Endothelial cell of umbilical vein (primary cell): ENCODE results near the gene SAMD10.

Experiments
- TF ChIP-seq, protein P1 (sequence below), 2 donors: IDR thresholded peaks; 1 replicate in 1 of 2; 2 replicates in 1 of 2; pipeline ENCODE4 v1.5.1; 2011; ENCODE audit warnings: low read length in 2 of 2, mild to moderate bottlenecking in 2 of 2, moderate library complexity in 2 of 2, control low read depth in 1 of 2, inconsistent platforms in 1 of 2, low read depth in 1 of 2; ENCODE audit not compliant: insufficient read depth in 1 of 2; ENCODE audit errors: extremely low read depth in 1 of 2
- TF ChIP-seq, protein P2 (sequence below): IDR thresholded peaks from 2 replicates; pipeline ENCODE4 v1.6.1; 2011; ENCODE audit not compliant: insufficient read depth, insufficient read length

DNA sequence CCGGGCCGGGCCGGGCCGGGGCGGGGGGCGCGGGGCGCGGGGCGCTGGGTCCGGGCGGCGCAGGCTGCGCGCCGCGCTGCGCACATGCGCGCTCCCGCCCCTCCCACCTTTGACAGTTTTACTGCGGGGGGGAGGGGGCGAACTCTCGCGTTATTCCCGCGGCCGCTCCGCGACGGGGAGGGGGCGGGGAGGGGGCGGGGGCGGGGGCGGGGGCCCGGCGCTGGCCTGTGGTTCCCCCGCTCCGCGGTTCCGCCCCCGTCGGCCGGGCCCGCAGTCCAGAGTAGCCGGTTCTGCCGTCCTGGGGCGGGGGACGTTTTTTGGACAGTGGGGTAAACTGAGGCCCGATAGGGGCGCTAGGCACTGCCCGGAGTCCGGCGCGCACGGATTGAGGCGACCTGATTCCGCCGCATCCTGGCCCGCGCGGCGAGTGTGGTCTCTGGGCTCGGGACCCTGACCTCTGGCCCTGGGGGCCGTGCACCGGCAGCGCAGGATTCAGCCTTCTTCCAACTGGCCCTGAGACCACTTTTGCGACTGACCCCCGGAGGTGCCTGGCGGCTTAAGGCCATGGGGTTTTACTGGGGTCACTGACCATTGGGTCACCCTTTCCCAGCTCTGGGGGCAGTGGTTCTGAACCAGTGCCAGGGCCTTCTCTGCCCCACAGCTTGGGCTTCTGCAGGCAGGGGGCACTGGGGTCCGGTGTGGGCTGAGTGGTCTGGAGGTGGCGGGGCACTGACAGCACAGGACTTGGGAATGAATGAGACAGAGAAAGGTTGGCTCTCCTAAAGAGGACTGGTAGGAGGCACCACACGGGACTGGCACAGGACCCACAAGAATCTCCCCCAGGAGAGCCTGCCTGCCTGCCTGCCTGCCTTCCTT is 9.4 kb downstream of the SAMD10 start, which contains the start of gene ZNF512B:
- TF ChIP-seq, protein P1, sequence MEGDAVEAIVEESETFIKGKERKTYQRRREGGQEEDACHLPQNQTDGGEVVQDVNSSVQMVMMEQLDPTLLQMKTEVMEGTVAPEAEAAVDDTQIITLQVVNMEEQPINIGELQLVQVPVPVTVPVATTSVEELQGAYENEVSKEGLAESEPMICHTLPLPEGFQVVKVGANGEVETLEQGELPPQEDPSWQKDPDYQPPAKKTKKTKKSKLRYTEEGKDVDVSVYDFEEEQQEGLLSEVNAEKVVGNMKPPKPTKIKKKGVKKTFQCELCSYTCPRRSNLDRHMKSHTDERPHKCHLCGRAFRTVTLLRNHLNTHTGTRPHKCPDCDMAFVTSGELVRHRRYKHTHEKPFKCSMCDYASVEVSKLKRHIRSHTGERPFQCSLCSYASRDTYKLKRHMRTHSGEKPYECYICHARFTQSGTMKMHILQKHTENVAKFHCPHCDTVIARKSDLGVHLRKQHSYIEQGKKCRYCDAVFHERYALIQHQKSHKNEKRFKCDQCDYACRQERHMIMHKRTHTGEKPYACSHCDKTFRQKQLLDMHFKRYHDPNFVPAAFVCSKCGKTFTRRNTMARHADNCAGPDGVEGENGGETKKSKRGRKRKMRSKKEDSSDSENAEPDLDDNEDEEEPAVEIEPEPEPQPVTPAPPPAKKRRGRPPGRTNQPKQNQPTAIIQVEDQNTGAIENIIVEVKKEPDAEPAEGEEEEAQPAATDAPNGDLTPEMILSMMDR (IDR thresholded peaks at IDR 0.05; ENCODE audit: extremely low read depth in 1 of 2, insufficient read depth in 1 of 2, low read depth in 1 of 2, low read length in 2 of 2), result no peak
- TF ChIP-seq, protein P2, sequence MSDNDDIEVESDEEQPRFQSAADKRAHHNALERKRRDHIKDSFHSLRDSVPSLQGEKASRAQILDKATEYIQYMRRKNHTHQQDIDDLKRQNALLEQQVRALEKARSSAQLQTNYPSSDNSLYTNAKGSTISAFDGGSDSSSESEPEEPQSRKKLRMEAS, result no peak
